Measurements from ENCODE around the gene CABP1. TPM values are rescaled to one million over a fixed set of nuclear protein-coding genes. Genes with fewer than 3 reads are reported as not detected.

The CABP1 gene
- total and polyA plus RNA-seq, 4 donors: 0.05 to 0.12 (median 0.08) TPM; not detected in 1

GRCh38 chr12:120663741-120664140 lies 23.3 kb downstream of the CABP1 start:
- no peak overlapping the region for H3K9ac ChIP-seq (ENCODE audit: low read depth in 1 of 2, low read length in 2 of 2)
- DNase-seq (ENCODE audit: low spot score): no peak
- no peaks in the 10 kb centered on the region for H3K4me1 ChIP-seq (ENCODE audit: control insufficient read depth in 4 of 4, insufficient read depth in 4 of 4, low read length in 3 of 4)
- WGBS: 79% methylated on average over 5 of the region's 5 CpGs
- no peak overlapping the region for H3K4me3 ChIP-seq (ENCODE audit: low read depth in 1 of 3, low read length in 3 of 3)
- H3K27ac ChIP-seq (ENCODE audit: low read depth in 1 of 2, low read length in 2 of 2): no peak overlapping the region
- TF ChIP-seq RAD21 (IDR thresholded peaks at IDR 0.05) (no peak), TAF1 (conservative IDR thresholded peaks at IDR 0.05) (no peak), RXRA (IDR thresholded peaks at IDR 0.05) (no peak), NR2F2 (IDR thresholded peaks at IDR 0.05) (no peak), HNF4A (conservative IDR thresholded peaks at IDR 0.05) (no peak)
- TF ChIP-seq, protein P1, sequence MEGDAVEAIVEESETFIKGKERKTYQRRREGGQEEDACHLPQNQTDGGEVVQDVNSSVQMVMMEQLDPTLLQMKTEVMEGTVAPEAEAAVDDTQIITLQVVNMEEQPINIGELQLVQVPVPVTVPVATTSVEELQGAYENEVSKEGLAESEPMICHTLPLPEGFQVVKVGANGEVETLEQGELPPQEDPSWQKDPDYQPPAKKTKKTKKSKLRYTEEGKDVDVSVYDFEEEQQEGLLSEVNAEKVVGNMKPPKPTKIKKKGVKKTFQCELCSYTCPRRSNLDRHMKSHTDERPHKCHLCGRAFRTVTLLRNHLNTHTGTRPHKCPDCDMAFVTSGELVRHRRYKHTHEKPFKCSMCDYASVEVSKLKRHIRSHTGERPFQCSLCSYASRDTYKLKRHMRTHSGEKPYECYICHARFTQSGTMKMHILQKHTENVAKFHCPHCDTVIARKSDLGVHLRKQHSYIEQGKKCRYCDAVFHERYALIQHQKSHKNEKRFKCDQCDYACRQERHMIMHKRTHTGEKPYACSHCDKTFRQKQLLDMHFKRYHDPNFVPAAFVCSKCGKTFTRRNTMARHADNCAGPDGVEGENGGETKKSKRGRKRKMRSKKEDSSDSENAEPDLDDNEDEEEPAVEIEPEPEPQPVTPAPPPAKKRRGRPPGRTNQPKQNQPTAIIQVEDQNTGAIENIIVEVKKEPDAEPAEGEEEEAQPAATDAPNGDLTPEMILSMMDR (IDR thresholded peaks at IDR 0.05; ENCODE audit: low read depth, low read length, missing input control): no peak
- TF ChIP-seq, protein P2, sequence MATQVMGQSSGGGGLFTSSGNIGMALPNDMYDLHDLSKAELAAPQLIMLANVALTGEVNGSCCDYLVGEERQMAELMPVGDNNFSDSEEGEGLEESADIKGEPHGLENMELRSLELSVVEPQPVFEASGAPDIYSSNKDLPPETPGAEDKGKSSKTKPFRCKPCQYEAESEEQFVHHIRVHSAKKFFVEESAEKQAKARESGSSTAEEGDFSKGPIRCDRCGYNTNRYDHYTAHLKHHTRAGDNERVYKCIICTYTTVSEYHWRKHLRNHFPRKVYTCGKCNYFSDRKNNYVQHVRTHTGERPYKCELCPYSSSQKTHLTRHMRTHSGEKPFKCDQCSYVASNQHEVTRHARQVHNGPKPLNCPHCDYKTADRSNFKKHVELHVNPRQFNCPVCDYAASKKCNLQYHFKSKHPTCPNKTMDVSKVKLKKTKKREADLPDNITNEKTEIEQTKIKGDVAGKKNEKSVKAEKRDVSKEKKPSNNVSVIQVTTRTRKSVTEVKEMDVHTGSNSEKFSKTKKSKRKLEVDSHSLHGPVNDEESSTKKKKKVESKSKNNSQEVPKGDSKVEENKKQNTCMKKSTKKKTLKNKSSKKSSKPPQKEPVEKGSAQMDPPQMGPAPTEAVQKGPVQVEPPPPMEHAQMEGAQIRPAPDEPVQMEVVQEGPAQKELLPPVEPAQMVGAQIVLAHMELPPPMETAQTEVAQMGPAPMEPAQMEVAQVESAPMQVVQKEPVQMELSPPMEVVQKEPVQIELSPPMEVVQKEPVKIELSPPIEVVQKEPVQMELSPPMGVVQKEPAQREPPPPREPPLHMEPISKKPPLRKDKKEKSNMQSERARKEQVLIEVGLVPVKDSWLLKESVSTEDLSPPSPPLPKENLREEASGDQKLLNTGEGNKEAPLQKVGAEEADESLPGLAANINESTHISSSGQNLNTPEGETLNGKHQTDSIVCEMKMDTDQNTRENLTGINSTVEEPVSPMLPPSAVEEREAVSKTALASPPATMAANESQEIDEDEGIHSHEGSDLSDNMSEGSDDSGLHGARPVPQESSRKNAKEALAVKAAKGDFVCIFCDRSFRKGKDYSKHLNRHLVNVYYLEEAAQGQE (IDR thresholded peaks at IDR 0.05): no peak
- TF ChIP-seq, protein P3, sequence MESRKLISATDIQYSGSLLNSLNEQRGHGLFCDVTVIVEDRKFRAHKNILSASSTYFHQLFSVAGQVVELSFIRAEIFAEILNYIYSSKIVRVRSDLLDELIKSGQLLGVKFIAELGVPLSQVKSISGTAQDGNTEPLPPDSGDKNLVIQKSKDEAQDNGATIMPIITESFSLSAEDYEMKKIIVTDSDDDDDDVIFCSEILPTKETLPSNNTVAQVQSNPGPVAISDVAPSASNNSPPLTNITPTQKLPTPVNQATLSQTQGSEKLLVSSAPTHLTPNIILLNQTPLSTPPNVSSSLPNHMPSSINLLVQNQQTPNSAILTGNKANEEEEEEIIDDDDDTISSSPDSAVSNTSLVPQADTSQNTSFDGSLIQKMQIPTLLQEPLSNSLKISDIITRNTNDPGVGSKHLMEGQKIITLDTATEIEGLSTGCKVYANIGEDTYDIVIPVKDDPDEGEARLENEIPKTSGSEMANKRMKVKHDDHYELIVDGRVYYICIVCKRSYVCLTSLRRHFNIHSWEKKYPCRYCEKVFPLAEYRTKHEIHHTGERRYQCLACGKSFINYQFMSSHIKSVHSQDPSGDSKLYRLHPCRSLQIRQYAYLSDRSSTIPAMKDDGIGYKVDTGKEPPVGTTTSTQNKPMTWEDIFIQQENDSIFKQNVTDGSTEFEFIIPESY (IDR thresholded peaks at IDR 0.05): no peak
- TF ChIP-seq, protein P4, sequence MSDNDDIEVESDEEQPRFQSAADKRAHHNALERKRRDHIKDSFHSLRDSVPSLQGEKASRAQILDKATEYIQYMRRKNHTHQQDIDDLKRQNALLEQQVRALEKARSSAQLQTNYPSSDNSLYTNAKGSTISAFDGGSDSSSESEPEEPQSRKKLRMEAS (IDR thresholded peaks at IDR 0.05): no peak
- no peaks in the 10 kb centered on the region for H3K36me3 ChIP-seq (ENCODE audit: control insufficient read depth in 4 of 4, insufficient read depth in 3 of 4, low read depth in 1 of 4, low read length in 3 of 4)
- no peaks in the 10 kb centered on the region for H3K9me3 ChIP-seq (ENCODE audit: control insufficient read depth in 4 of 4, low read length in 3 of 4)
- no peaks in the 10 kb centered on the region for H3K27me3 ChIP-seq (ENCODE audit: control insufficient read depth in 4 of 4, insufficient read depth in 4 of 4, low read length in 3 of 4)

DNA sequence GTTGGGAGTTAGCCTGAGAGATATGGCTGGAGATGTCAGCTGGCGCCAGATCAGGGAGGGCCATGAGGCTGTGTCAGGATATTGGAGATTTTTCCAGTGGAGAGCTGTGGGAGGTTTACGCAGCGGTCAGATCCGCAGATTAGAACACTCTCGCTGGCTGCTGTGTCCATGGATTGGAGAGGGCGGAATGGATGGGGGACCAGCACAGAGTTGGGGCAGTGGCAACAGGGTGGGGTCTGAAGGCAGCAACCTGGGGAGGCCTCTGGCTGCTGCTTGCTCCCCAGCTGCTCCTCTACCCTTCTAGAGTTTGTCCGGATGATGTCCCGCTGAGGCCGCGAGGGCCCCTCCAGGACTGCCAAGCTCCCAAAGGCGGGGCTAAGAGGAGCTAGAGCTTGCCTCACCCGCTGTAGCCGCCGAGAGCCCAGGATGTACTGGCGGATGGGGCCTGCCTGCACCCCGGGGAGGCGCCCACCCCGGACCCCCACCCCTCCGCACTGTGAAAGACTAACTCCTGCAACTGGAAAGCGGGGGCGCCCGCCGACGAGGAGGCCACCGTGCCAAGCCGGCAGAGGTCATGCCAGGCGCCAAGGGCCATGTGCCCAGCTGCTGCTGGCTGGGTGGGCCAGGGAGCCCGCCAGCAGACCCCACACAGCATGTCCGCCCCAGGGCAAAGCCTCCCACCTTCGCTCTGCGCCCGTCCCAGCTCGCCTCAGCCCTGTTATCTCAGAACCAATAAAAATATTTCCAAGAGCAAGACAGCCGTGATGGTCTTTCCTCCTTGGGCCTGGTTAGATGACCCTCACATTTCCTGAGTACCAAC lies 26.4 kb downstream of the CABP1 start:
- Histone ChIP-seq H3K27me3 (ENCODE audit: control insufficient read depth in 4 of 4, insufficient read depth in 4 of 4, low read length in 3 of 4) (no peaks in the 10 kb centered on the region), H3K9ac (ENCODE audit: low read depth in 1 of 2, low read length in 2 of 2) (no peak overlapping the region), H3K4me1 (ENCODE audit: control insufficient read depth in 4 of 4, insufficient read depth in 4 of 4, low read length in 3 of 4) (no peaks in the 10 kb centered on the region), H3K36me3 (ENCODE audit: control insufficient read depth in 4 of 4, insufficient read depth in 3 of 4, low read depth in 1 of 4, low read length in 3 of 4) (no peaks in the 10 kb centered on the region), H3K27ac (ENCODE audit: low read depth in 1 of 2, low read length in 2 of 2) (no peak overlapping the region), H3K9me3 (ENCODE audit: control insufficient read depth in 4 of 4, low read length in 3 of 4) (no peaks in the 10 kb centered on the region), H3K4me3 (ENCODE audit: low read depth in 1 of 3, low read length in 3 of 3) (no peak overlapping the region)
- WGBS: 89% methylated on average over 34 of the region's 34 CpGs
- DNase-seq (ENCODE audit: low spot score): no peak
- TF ChIP-seq, protein P3 (IDR thresholded peaks at IDR 0.05): no peak
- TF ChIP-seq, protein P1 (IDR thresholded peaks at IDR 0.05; ENCODE audit: low read depth, low read length, missing input control): no peak
- no peak for TF ChIP-seq RXRA (IDR thresholded peaks at IDR 0.05)
- no peak for TF ChIP-seq ATF3 (IDR thresholded peaks at IDR 0.05)
- TF ChIP-seq FOXA1 (IDR thresholded peaks at IDR 0.05): no peak
- TF ChIP-seq, protein P4 (IDR thresholded peaks at IDR 0.05): no peak
- TF ChIP-seq HNF4A (conservative IDR thresholded peaks at IDR 0.05): no peak
- no peak for TF ChIP-seq RAD21 (IDR thresholded peaks at IDR 0.05)
- no peak for TF ChIP-seq JUND (IDR thresholded peaks at IDR 0.05)
- no peak for TF ChIP-seq TAF1 (conservative IDR thresholded peaks at IDR 0.05)
- TF ChIP-seq EGR1 (IDR thresholded peaks at IDR 0.05; ENCODE audit: low read depth in 2 of 2): no peak
